ENCODE measurements around the gene TACC2. TPM values are rescaled to one million over a fixed set of nuclear protein-coding genes. Genes with fewer than 3 reads are reported as not detected.
A peak's percentile ranks its signal among the peaks of the same experiment; 100 is the strongest.

The TACC2 gene
- total RNA-seq, 1 donor from 2014 or later = 49.1 TPM

DNA sequence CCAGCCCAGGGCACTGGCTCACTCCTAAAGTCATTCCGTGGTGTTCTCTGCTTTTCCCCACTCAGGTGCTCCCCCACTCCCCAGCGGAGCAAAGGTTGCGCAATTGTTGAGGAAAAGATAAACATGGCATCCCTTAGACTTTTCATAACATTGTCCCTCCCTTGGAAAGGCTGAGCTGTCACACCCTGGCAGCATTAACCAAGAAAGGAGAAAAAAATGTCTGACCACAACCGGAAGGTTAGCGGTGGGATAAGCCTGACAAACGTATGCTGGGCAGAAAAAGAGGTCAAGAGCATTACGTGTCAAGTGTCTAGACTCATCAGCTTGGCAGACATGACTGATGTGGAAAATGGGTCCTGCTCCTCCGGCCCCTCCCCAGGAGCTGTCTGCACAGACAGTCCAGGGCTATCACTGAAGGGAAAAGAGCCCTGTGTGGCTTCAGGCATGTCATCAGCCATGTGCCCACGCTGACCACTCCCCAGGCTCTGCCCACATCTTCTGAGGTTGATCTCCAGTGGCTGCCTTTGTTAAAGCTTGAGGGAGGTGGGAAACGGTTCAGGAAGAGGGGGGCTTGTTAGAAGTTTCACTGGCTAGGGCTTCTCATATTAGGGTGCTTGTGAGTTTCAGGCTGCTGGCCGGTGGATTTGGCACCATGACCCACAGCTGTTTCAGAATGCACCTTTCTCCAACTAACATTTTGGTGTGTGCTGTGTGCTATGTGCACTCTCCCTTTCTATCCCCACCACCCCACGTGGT, 312.3 kb downstream of the TACC2 start:
- ATAC-seq = peak; percentile 57
- no peak for DNase-seq (ENCODE audit: low spot score)
- intact Hi-C loops (cut with DNase I) = no loop called here

DNA sequence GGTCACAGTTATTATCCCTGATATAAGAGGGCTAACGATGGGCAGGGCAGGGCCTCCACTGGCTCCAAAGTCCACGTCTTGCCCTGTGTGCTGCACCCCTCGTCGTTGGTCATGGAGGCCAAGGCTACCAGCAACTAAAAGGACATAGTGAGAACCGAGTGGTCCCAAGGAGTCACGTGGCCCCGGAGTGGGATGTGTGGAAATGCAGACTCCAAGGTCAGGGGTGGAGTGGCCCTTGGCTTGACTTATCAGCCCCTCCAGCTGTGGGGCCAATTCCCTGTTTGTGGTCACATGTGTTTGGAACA, 312.8 kb downstream of the TACC2 start:
- no peak for ATAC-seq
- intact Hi-C loops (cut with DNase I) = no loop called here

GRCh38 chr10:122302315-122302714, 313.4 kb downstream of the TACC2 start:
- DNase-seq (ENCODE audit: low spot score) = no peak
- intact Hi-C loops (cut with DNase I) = no loop called here
- no peak for ATAC-seq

More for the DNA sequence above, 312.8 kb downstream of the TACC2 start:
- DNase-seq (ENCODE audit: low spot score) = no peak

GRCh38 chr10:122303271-122304053, 314.5 kb downstream of the TACC2 start:
- intact Hi-C loops (cut with DNase I) = no loop called here
- ATAC-seq (no peak), DNase-seq (ENCODE audit: low spot score) (no peak)

Other genes starting within 250 kb of the TACC2 start
- gene ATE1, start 61.1 kb upstream of the TACC2 start, total RNA-seq = 38.5 TPM
- gene NSMCE4A, start 13.9 kb upstream of the TACC2 start, total RNA-seq = 46.7 TPM

Data from sciatic nerve (tissue), 2 donors.